Loucy (cell line): ENCODE results near the gene MLXIPL.
A peak's percentile ranks its signal among the peaks of the same experiment; 100 is the strongest.

ENCODE experiments used
- H2AFZ ChIP-seq: fragments of 200-600 bp; sonication (generic); 2 replicates; pipeline ENCODE4 v1.6.0; 2016; ENCODE audit warnings: antibody characterized with exemption, mild to moderate bottlenecking, low read length, moderate library complexity
- H3F3A ChIP-seq: fragments of 200-600 bp; 2 replicates; pipeline ENCODE4 v1.6.0; 2016; ENCODE audit warnings: antibody characterized with exemption, low read depth, mild to moderate bottlenecking
- H3K27me3 ChIP-seq: fragments of 200-600 bp; sonication (generic); 2 replicates; pipeline ENCODE4 v1.6.1; 2014; ENCODE audit warnings: low read length, mild to moderate bottlenecking; ENCODE audit not compliant: insufficient read depth, poor library complexity, severe bottlenecking
- H3K36me3 ChIP-seq: fragments of 200-600 bp; sonication (generic); 2 replicates; pipeline ENCODE4 v1.6.1; 2016; ENCODE audit warnings: low read length; ENCODE audit not compliant: insufficient read depth
- H3K4me1 ChIP-seq: fragments of 200-600 bp; sonication (generic); 2 replicates; pipeline ENCODE4 v1.5.1; 2014; ENCODE audit warnings: low read length, mild to moderate bottlenecking; ENCODE audit not compliant: insufficient read depth, poor library complexity, severe bottlenecking
- H3K4me2 ChIP-seq: fragments of 200-600 bp; sonication (generic); 2 replicates; pipeline ENCODE4 v1.6.0; 2014; ENCODE audit warnings: antibody characterized with exemption, low read length, low read depth, mild to moderate bottlenecking; ENCODE audit not compliant: poor library complexity, severe bottlenecking
- H3K4me3 ChIP-seq: fragments of 200-600 bp; sonication (generic); 2 replicates; pipeline ENCODE4 v1.5.1; 2014; ENCODE audit warnings: low read length, mild to moderate bottlenecking, mixed read lengths; ENCODE audit not compliant: poor library complexity, severe bottlenecking
- H3K79me2 ChIP-seq: fragments of 200-600 bp; sonication (generic); 2 replicates; pipeline ENCODE4 v1.6.1; 2014; ENCODE audit warnings: low read length; ENCODE audit not compliant: insufficient read depth
- H3K9ac ChIP-seq: fragments of 200-600 bp; sonication (generic); 2 replicates; pipeline ENCODE4 v1.6.0; 2014; ENCODE audit warnings: mild to moderate bottlenecking, low read depth, low read length, moderate library complexity; ENCODE audit not compliant: poor library complexity, severe bottlenecking
- H3K9me2 ChIP-seq: fragments of 200-600 bp; sonication (generic); replicated peaks from 2 replicates; pipeline ENCODE4 v1.6.1; 2016; ENCODE audit warnings: low read depth, low read length, mixed read lengths
- H3K9me3 ChIP-seq: fragments of 200-600 bp; sonication (generic); 2 replicates; pipeline ENCODE4 v1.6.1; 2014; ENCODE audit warnings: mild to moderate bottlenecking, antibody characterized with exemption, low read length, low read depth; ENCODE audit not compliant: insufficient read depth
- H4K20me1 ChIP-seq: fragments of 200-600 bp; sonication (generic); 2 replicates; pipeline ENCODE4 v1.6.0; 2014; ENCODE audit warnings: antibody characterized with exemption, low read length, mild to moderate bottlenecking; ENCODE audit not compliant: insufficient read depth, poor library complexity, severe bottlenecking
- CTCF ChIP-seq: fragments of 200-600 bp; sonication (generic); conservative IDR thresholded peaks from 2 replicates; pipeline ENCODE4 v1.5.1; 2014; ENCODE audit warnings: mild to moderate bottlenecking, antibody characterized with exemption, low read length
- EZH2phosphoT487 ChIP-seq: fragments of 200-600 bp; IDR thresholded peaks from 2 replicates; pipeline ENCODE4 v1.6.1; 2018; ENCODE audit warnings: antibody characterized with exemption, mild to moderate bottlenecking, moderate library complexity, borderline replicate concordance

MLXIPL gene

DNA sequence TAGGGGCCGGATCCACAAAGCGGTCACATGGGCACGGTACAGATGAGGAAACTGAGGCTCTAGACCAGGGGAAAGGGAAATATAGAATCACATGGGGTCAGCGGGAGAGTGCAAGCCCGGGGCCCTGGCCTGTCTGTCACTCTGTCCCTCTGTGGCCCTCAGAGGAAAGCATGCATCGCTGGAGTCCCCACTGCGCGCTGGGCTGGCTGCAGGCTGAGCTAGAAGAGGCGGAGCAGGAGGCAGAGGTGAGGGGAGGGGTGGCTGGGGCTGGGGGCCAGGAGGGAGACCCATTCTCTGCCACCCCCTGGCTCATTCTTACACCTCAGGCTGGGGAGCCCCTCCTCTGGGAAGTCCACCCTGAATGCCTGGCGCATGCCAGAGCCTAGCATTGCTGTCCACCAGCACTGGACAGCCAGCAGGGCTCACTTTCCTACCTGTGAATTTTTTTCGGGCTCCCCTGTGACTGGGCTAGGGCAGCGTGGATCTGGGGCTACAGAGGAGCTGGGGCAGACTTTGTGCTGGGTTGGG lies 45.6 kb upstream of the MLXIPL start:
- no peak for TF ChIP-seq CTCF
- TF ChIP-seq EZH2phosphoT487, result no peak
- H3K4me1 ChIP-seq, result peaks cover 9% of the 10 kb centered on the region
- no peak overlapping the region for H3K9ac ChIP-seq
- peaks cover 6% of the 10 kb centered on the region for H3K27me3 ChIP-seq
- H3K36me3 ChIP-seq, result no peaks in the 10 kb centered on the region
- no peaks in the 10 kb centered on the region for H3K9me3 ChIP-seq
- no peak overlapping the region for H3K4me2 ChIP-seq
- no peaks in the 10 kb centered on the region for H3F3A ChIP-seq
- no peaks in the 10 kb centered on the region for H3K79me2 ChIP-seq
- H3K4me3 ChIP-seq, result no peak overlapping the region
- H2AFZ ChIP-seq, result no peak overlapping the region
- H3K9me2 ChIP-seq, result no peaks in the 10 kb centered on the region
- H4K20me1 ChIP-seq, result no peaks in the 10 kb centered on the region

- Histone ChIP-seq H3K4me2 (no peak overlapping the region), H3K27me3 (peaks cover 6% of the 10 kb centered on the region), H3K4me1 (peaks cover 9% of the 10 kb centered on the region), H3F3A (no peaks in the 10 kb centered on the region), H4K20me1 (no peaks in the 10 kb centered on the region), H3K79me2 (no peaks in the 10 kb centered on the region), H3K36me3 (no peaks in the 10 kb centered on the region), H2AFZ (no peak overlapping the region), H3K9me2 (no peaks in the 10 kb centered on the region), H3K9me3 (no peaks in the 10 kb centered on the region), H3K9ac (no peak overlapping the region), H3K4me3 (no peak overlapping the region)
- no peak for TF ChIP-seq CTCF
- no peak for TF ChIP-seq EZH2phosphoT487
Observed at GRCh38 chr7:73669288-73669701, 45.0 kb upstream of the MLXIPL start.

DNA sequence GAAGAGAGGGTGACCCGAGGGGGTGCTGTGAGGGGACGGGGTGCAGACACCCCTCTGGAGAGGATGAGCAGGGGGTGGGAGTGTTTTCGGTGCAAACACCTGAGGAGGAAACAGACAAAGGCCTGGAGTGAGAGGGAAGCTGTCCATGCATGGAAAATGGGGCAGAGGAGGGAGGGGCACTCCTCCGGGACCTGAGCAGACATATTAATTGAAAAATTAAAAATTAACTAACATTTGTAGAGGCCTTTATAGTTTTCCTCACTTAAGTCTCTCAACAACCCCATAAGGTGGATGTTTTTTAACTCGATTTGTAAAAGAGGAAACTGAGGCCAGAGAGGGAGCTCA lies 44.5 kb upstream of the MLXIPL start:
- Histone ChIP-seq H3K4me2 (peak overlapping the region; percentile 64), H3K9me2 (no peaks in the 10 kb centered on the region), H3K4me3 (peak overlapping the region; percentile 65), H3K9ac (peak overlapping the region; percentile 36), H3K27me3 (peaks cover 6% of the 10 kb centered on the region), H2AFZ (no peak overlapping the region), H3K9me3 (no peaks in the 10 kb centered on the region), H3K36me3 (no peaks in the 10 kb centered on the region), H3K4me1 (peaks cover 9% of the 10 kb centered on the region), H4K20me1 (no peaks in the 10 kb centered on the region), H3K79me2 (no peaks in the 10 kb centered on the region), H3F3A (no peaks in the 10 kb centered on the region)
- TF ChIP-seq CTCF, result no peak
- no peak for TF ChIP-seq EZH2phosphoT487
